Neural cell (in vitro differentiated cells): ENCODE measurements around the gene ALDH5A1.

Experiments used
- CTCF ChIP-seq: fragments of 450-650 bp; IDR thresholded peaks from 2 replicates; pipeline ENCODE4 v1.5.1; 2014; ENCODE audit warnings: antibody characterized with exemption, mild to moderate bottlenecking, moderate library complexity; ENCODE audit not compliant: poor library complexity, severe bottlenecking
- EP300 ChIP-seq: fragments of 450-650 bp; conservative IDR thresholded peaks from 2 replicates; pipeline ENCODE4 v1.6.1; 2014; ENCODE audit warnings: antibody characterized with exemption, mild to moderate bottlenecking, moderate library complexity; ENCODE audit not compliant: poor library complexity, severe bottlenecking
- EZH2 ChIP-seq: fragments of 200-600, 300-800 bp; shearing (Covaris generic), sonication (generic); IDR thresholded peaks from 2 replicates; pipeline ENCODE4 v1.6.1; 2014; ENCODE audit warnings: antibody characterized with exemption, low read length, borderline replicate concordance, mild to moderate bottlenecking; ENCODE audit not compliant: insufficient read depth, poor library complexity, severe bottlenecking
- MXI1 ChIP-seq: fragments of 450-650 bp; conservative IDR thresholded peaks from 2 replicates; pipeline ENCODE4 v1.6.1; 2014; ENCODE audit warnings: antibody characterized with exemption, mild to moderate bottlenecking; ENCODE audit not compliant: poor library complexity, severe bottlenecking
- POLR2AphosphoS5 ChIP-seq: IDR thresholded peaks from 2 replicates; pipeline ENCODE4 v1.6.1; 2012
- RAD21 ChIP-seq: fragments of 450-650 bp; conservative IDR thresholded peaks from 2 replicates; pipeline ENCODE4 v1.6.1; 2014; ENCODE audit warnings: antibody characterized with exemption, mild to moderate bottlenecking, moderate library complexity
- REST ChIP-seq: IDR thresholded peaks from 2 replicates; pipeline ENCODE4 v1.6.1; 2012; ENCODE audit warnings: borderline replicate concordance
- SMC3 ChIP-seq: fragments of 450-650 bp; conservative IDR thresholded peaks from 2 replicates; pipeline ENCODE4 v1.6.1; 2014; ENCODE audit warnings: antibody characterized with exemption, mild to moderate bottlenecking, moderate library complexity; ENCODE audit not compliant: poor library complexity
- TAF1 ChIP-seq: IDR thresholded peaks from 2 replicates; pipeline ENCODE4 v1.6.1; 2012; ENCODE audit warnings: low read depth

- TF ChIP-seq EZH2 (no peak), CTCF (no peak), TAF1 (no peak), RAD21 (no peak), EP300 (no peak), MXI1 (no peak), SMC3 (no peak), REST (no peak), POLR2AphosphoS5 (no peak)
Measured at GRCh38 chr6:24451581-24452388, 43.0 kb upstream of the ALDH5A1 start.
